HEK293T (cell line): ENCODE data around the gene NPS.

Experiments used
- CTCF ChIA-PET: fragments of 350-600 bp; formaldehyde crosslinking; extraction: SDS; loops from one replicate; lab custom pipeline; 2021; ENCODE audit warnings: antibody characterized with exemption, inconsistent platforms; lab: Yijun Ruan, JAX
- POLR2A ChIA-PET: fragments of 350-600 bp; formaldehyde crosslinking; extraction: SDS; loops from one replicate; lab custom pipeline; 2020; ENCODE audit warnings: antibody characterized with exemption, inconsistent platforms; lab: Yijun Ruan, JAX
- DNase-seq: peaks from one replicate; pipeline ENCODE4 v3.0.0; 2012; ENCODE audit warnings: mixed read lengths; ENCODE audit errors: extremely low spot score
- ARNT ChIP-seq: fragments of 450-650 bp; IDR thresholded peaks from 2 replicates; pipeline ENCODE4 v1.6.1; 2017; ENCODE audit warnings: mild to moderate bottlenecking
- BHLHE40 ChIP-seq: fragments of 450-650 bp; IDR thresholded peaks from 2 replicates; pipeline ENCODE4 v1.6.1; 2016; ENCODE audit warnings: mild to moderate bottlenecking, moderate library complexity, borderline replicate concordance
- CTBP1 ChIP-seq: fragments of 450-650 bp; IDR thresholded peaks from 2 replicates; pipeline ENCODE4 v1.6.1; 2016; ENCODE audit warnings: borderline replicate concordance
- ELF4 ChIP-seq: fragments of 450-650 bp; IDR thresholded peaks from 2 replicates; pipeline ENCODE4 v1.6.1; 2017; ENCODE audit warnings: antibody characterized with exemption
- FOXA1 ChIP-seq: fragments of 450-650 bp; IDR thresholded peaks from 2 replicates; pipeline ENCODE4 v1.6.1; 2016; ENCODE audit warnings: mild to moderate bottlenecking
- FOXK2 ChIP-seq: fragments of 450-650 bp; IDR thresholded peaks from 2 replicates; pipeline ENCODE4 v1.6.1; 2016; ENCODE audit warnings: mild to moderate bottlenecking
- FOXM1 ChIP-seq: fragments of 450-650 bp; IDR thresholded peaks from 2 replicates; pipeline ENCODE4 v1.6.1; 2017; ENCODE audit warnings: mild to moderate bottlenecking, borderline replicate concordance
- HDGF ChIP-seq: fragments of 450-650 bp; IDR thresholded peaks from 2 replicates; pipeline ENCODE4 v1.6.1; 2017; ENCODE audit warnings: antibody characterized with exemption, borderline replicate concordance
- L3MBTL2 ChIP-seq: fragments of 450-650 bp; conservative IDR thresholded peaks from 2 replicates; pipeline ENCODE4 v1.6.1; 2016; ENCODE audit warnings: mild to moderate bottlenecking
- LEF1 ChIP-seq: fragments of 450-650 bp; IDR thresholded peaks from 2 replicates; pipeline ENCODE4 v1.6.1; 2017; ENCODE audit warnings: mild to moderate bottlenecking, borderline replicate concordance
- NFRKB ChIP-seq: fragments of 450-650 bp; IDR thresholded peaks from 2 replicates; pipeline ENCODE4 v1.6.1; 2016; ENCODE audit warnings: mild to moderate bottlenecking, moderate library complexity
- PKNOX1 ChIP-seq: fragments of 450-650 bp; IDR thresholded peaks from 2 replicates; pipeline ENCODE4 v1.6.1; 2016
- SP1 ChIP-seq: fragments of 450-650 bp; IDR thresholded peaks from 2 replicates; pipeline ENCODE4 v1.6.1; 2017
- SUZ12 ChIP-seq: fragments of 450-650 bp; IDR thresholded peaks from 2 replicates; pipeline ENCODE4 v1.6.1; 2016; ENCODE audit warnings: mild to moderate bottlenecking
- TARDBP ChIP-seq: fragments of 450-650 bp; IDR thresholded peaks from 2 replicates; pipeline ENCODE4 v1.6.1; 2016
- ZNF384 ChIP-seq: fragments of 450-650 bp; IDR thresholded peaks from 2 replicates; pipeline ENCODE4 v1.6.1; 2016

NPS gene

GRCh38 chr10:127549009-127549408, at the start of gene NPS:
NPS (plus strand) TSS chr10:127549309; CDS start chr10:127549369, 60 bp downstream.
- TF ChIP-seq FOXA1 (no peak), NFRKB (no peak), CTBP1 (no peak), SP1 (no peak), BHLHE40 (no peak), L3MBTL2 (no peak), FOXM1 (no peak), PKNOX1 (no peak), ELF4 (no peak)
- ChIA-PET POLR2A (no interaction called here), CTCF (no interaction called here)
- no peak for DNase-seq

GRCh38 chr10:127500127-127500526, 49.0 kb upstream of the NPS start:
- ChIA-PET CTCF (no interaction called here), POLR2A (no interaction called here)
- DNase-seq = no peak
- TF ChIP-seq SUZ12 = no peak
- TF ChIP-seq BHLHE40 = no peak
- TF ChIP-seq SP1 = no peak
- no peak for TF ChIP-seq NFRKB
- no peak for TF ChIP-seq PKNOX1
- TF ChIP-seq FOXA1 = no peak
- TF ChIP-seq TARDBP = no peak
- no peak for TF ChIP-seq L3MBTL2
- no peak for TF ChIP-seq HDGF
- TF ChIP-seq ELF4 = no peak
- no peak for TF ChIP-seq CTBP1
- TF ChIP-seq ARNT = no peak
- TF ChIP-seq FOXM1 = no peak

GRCh38 chr10:127506094-127506493, 43.0 kb upstream of the NPS start:
- CTCF ChIA-PET = no interaction called here
- no peak for DNase-seq
- POLR2A ChIA-PET = no interaction called here
- no peak for TF ChIP-seq FOXK2
- no peak for TF ChIP-seq HDGF
- TF ChIP-seq CTBP1 = no peak

GRCh38 chr10:127522298-127522697, 26.8 kb upstream of the NPS start:
- ChIA-PET POLR2A (no interaction called here), CTCF (no interaction called here)
- DNase-seq = no peak
- TF ChIP-seq SP1 (no peak), SUZ12 (no peak), ZNF384 (no peak), HDGF (no peak), CTBP1 (no peak), TARDBP (no peak), L3MBTL2 (no peak), FOXA1 (no peak), LEF1 (no peak), FOXM1 (no peak)

- ChIA-PET CTCF (no interaction called here), POLR2A (no interaction called here)
- TF ChIP-seq FOXA1 = no peak
- TF ChIP-seq ZNF384 = no peak
- TF ChIP-seq CTBP1 = no peak
- no peak for TF ChIP-seq NFRKB
- TF ChIP-seq FOXM1 = no peak
- no peak for DNase-seq
These were observed 25.6 kb upstream of the NPS start for GRCh38 chr10:127523476-127523875.

GRCh38 chr10:127524229-127524628, 24.9 kb upstream of the NPS start:
- CTCF ChIA-PET = no interaction called here
- DNase-seq = peak; percentile 35

More at GRCh38 chr10:127524229-127524628, 24.9 kb upstream of the NPS start:
- no peak for TF ChIP-seq FOXA1
- TF ChIP-seq BHLHE40 = no peak
- TF ChIP-seq LEF1 = no peak
- TF ChIP-seq SUZ12 = no peak
- TF ChIP-seq FOXK2 = no peak
- TF ChIP-seq ELF4 = no peak
- TF ChIP-seq ZNF384 = no peak
- TF ChIP-seq HDGF = no peak
- TF ChIP-seq SP1 = no peak
- TF ChIP-seq PKNOX1 = no peak
- TF ChIP-seq ARNT = no peak
- TF ChIP-seq TARDBP = no peak
- no peak for TF ChIP-seq NFRKB
- no peak for TF ChIP-seq FOXM1
- no peak for TF ChIP-seq CTBP1
- no peak for TF ChIP-seq L3MBTL2
- POLR2A ChIA-PET = no interaction called here
